Trophoblast cell (in vitro differentiated cells and primary cell): ENCODE data around the gene PDE8A.
A peak's percentile ranks its signal among the peaks of the same experiment; 100 is the strongest.

Experiments used
- DNase-seq, 2 donors: peaks; one replicate each; pipeline ENCODE4 v3.0.0-alpha.2; 2016
- H2AFZ ChIP-seq: 2 replicates; pipeline ENCODE4 v1.6.1; 2013; ENCODE audit warnings: low read length, moderate library complexity, mild to moderate bottlenecking; ENCODE audit not compliant: insufficient read depth, poor library complexity
- H2AK5ac ChIP-seq: 2 replicates; pipeline ENCODE4 v1.6.1; 2013; ENCODE audit warnings: mild to moderate bottlenecking, low read length
- H2BK120ac ChIP-seq: 2 replicates; pipeline ENCODE4 v1.6.1; 2013; ENCODE audit warnings: low read length, mild to moderate bottlenecking, moderate library complexity; ENCODE audit not compliant: insufficient read depth, poor library complexity
- H2BK12ac ChIP-seq: 2 replicates; pipeline ENCODE4 v1.6.1; 2013; ENCODE audit warnings: mild to moderate bottlenecking, low read length, moderate library complexity
- H2BK5ac ChIP-seq: 2 replicates; pipeline ENCODE4 v1.6.1; 2013; ENCODE audit warnings: low read length, low read depth, moderate library complexity, mild to moderate bottlenecking; ENCODE audit not compliant: poor library complexity
- H3K14ac ChIP-seq: 2 replicates; pipeline ENCODE4 v1.6.1; 2013; ENCODE audit warnings: mild to moderate bottlenecking, low read length
- H3K18ac ChIP-seq: 2 replicates; pipeline ENCODE4 v1.6.1; 2013; ENCODE audit warnings: mild to moderate bottlenecking, low read length
- H3K23ac ChIP-seq: 2 replicates; pipeline ENCODE4 v1.6.1; 2013; ENCODE audit warnings: low read length
- H3K27ac ChIP-seq: 2 replicates; pipeline ENCODE4 v1.5.1; 2013; ENCODE audit warnings: low read depth, mild to moderate bottlenecking, inconsistent platforms, low read length, moderate library complexity
- H3K27me3 ChIP-seq: 2 replicates; pipeline ENCODE4 v1.6.1; 2013; ENCODE audit warnings: inconsistent platforms, mild to moderate bottlenecking, low read length, moderate library complexity; ENCODE audit not compliant: insufficient read depth
- H3K36me3 ChIP-seq, 2 experiments: 1 replicate in 1 of 2; 2 replicates in 1 of 2; pipeline ENCODE4 v1.6.1; 2013; ENCODE audit warnings: low read length in 2 of 2, mild to moderate bottlenecking in 2 of 2, moderate library complexity in 1 of 2; ENCODE audit not compliant: insufficient read depth in 2 of 2, control insufficient read depth in 1 of 2
- H3K4ac ChIP-seq: 2 replicates; pipeline ENCODE4 v1.6.1; 2013; ENCODE audit warnings: low read depth, mild to moderate bottlenecking, low read length, moderate library complexity
- H3K4me1 ChIP-seq, 2 experiments: 1 replicate in 1 of 2; 2 replicates in 1 of 2; pipeline ENCODE4 v1.6.1; 2013; ENCODE audit warnings: low read length in 2 of 2, mild to moderate bottlenecking in 2 of 2, moderate library complexity in 1 of 2; ENCODE audit not compliant: insufficient read depth in 2 of 2, control insufficient read depth in 1 of 2
- H3K4me2 ChIP-seq: 2 replicates; pipeline ENCODE4 v1.6.1; 2013; ENCODE audit warnings: inconsistent platforms, mild to moderate bottlenecking, low read length, moderate library complexity
- H3K4me3 ChIP-seq: 2 replicates; pipeline ENCODE4 v1.5.1; 2013; ENCODE audit warnings: mild to moderate bottlenecking, low read depth, low read length, inconsistent platforms
- H3K79me1 ChIP-seq: one replicate; pipeline ENCODE4 v1.6.1; 2013; ENCODE audit warnings: low read length
- H3K79me2 ChIP-seq: 2 replicates; pipeline ENCODE4 v1.6.1; 2013; ENCODE audit warnings: low read length, mild to moderate bottlenecking; ENCODE audit not compliant: control insufficient read depth, insufficient read depth, poor library complexity
- H3K9ac ChIP-seq: 2 replicates; pipeline ENCODE4 v1.6.1; 2013; ENCODE audit warnings: mild to moderate bottlenecking, low read length
- H3K9me3 ChIP-seq: 2 replicates; pipeline ENCODE4 v1.6.1; 2013; ENCODE audit warnings: low read depth, mild to moderate bottlenecking, control low read depth, inconsistent platforms, low read length; ENCODE audit not compliant: insufficient read depth
- H4K12ac ChIP-seq: 2 replicates; pipeline ENCODE4 v1.6.1; 2013; ENCODE audit warnings: low read depth, mild to moderate bottlenecking, low read length, moderate library complexity
- H4K8ac ChIP-seq: 2 replicates; pipeline ENCODE4 v1.6.1; 2013; ENCODE audit warnings: low read depth, mild to moderate bottlenecking, low read length, moderate library complexity
- H4K91ac ChIP-seq: one replicate; pipeline ENCODE4 v1.6.1; 2013; ENCODE audit warnings: low read depth, mild to moderate bottlenecking, low read length, moderate library complexity
- WGBS: extraction: QIAGEN DNeasy Blood & Tissue Kit; methylation state at CpG from one replicate; pipeline ENCODE4 v1.1.7; 2013; ENCODE audit warnings: missing lambda C conversion rate; ENCODE audit not compliant: insufficient read length, insufficient coverage; ENCODE audit errors: extremely low coverage; 5-methylcytosine and 5-hydroxymethylcytosine counted together

Gene PDE8A

DNA sequence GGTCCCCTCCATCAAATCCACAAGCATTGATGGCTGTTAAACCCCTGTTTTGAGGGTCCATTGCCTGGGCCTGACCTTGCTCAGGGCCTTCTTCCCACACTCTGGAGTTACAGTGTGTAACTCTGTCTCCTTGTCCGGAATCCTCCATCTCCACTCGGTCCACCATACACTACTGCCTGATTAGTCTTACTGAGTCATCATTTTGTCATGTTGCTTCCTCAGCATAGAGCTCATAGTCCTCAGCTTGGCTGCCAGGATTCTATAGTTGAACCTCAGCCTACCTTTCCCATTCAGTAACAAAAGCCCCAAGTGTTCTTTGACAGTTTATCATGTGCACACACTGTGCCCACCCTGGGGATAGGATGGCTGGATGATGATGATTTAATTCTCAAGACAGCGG, 113.0 kb downstream of the PDE8A start:
- no peak overlapping the region for H3K18ac ChIP-seq
- H3K79me2 ChIP-seq: no peaks in the 10 kb centered on the region
- H2BK5ac ChIP-seq: no peak overlapping the region
- no peak overlapping the region for H3K4ac ChIP-seq
- H3K36me3 ChIP-seq: peaks cover 4 to 7% of the 10 kb centered on the region in 2 experiments
- no peak overlapping the region for H3K4me2 ChIP-seq
- H4K8ac ChIP-seq: no peak overlapping the region
- DNase-seq: peak in 1 of 2 donors; percentile 11
- H2AFZ ChIP-seq: no peak overlapping the region
- peak overlapping the region; percentile 25 for H3K23ac ChIP-seq
- no CpG with 5 or more reads among the region's 3 CpGs for WGBS
- H3K79me1 ChIP-seq: no peaks in the 10 kb centered on the region
- no peak overlapping the region for H3K14ac ChIP-seq
- H3K4me1 ChIP-seq: no peaks in the 10 kb centered on the region
- H3K9ac ChIP-seq: no peak overlapping the region
- no peak overlapping the region for H3K27ac ChIP-seq
- H2BK12ac ChIP-seq: no peak overlapping the region
- H3K4me3 ChIP-seq: no peak overlapping the region
- no peak overlapping the region for H4K12ac ChIP-seq
- H2AK5ac ChIP-seq: no peak overlapping the region
- no peak overlapping the region for H2BK120ac ChIP-seq
- no peaks in the 10 kb centered on the region for H3K9me3 ChIP-seq
- no peaks in the 10 kb centered on the region for H3K27me3 ChIP-seq
- no peak overlapping the region for H4K91ac ChIP-seq

DNA sequence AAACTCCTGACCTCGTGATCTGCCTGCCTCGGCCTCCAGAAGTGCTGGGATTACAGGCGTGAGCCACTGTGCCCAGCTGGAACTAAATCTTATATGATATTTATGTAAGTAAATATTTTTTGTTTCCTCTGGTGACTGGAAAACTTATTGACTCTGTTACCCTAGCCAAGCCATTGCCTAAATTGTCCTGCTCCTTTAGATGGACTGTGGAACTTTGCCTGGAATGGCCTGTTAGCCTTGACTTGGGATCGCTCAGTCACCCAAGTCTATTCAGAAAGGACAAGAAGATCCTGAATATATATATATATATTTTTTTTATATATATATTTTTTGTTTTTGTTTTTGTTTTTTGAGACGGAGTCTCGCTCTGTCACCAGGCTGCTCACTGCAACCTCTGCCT, 113.9 kb downstream of the PDE8A start:
- Histone ChIP-seq H3K9ac (no peak overlapping the region), H2BK5ac (no peak overlapping the region), H3K4me3 (no peak overlapping the region), H3K23ac (no peak overlapping the region), H3K4ac (no peak overlapping the region), H3K79me1 (no peaks in the 10 kb centered on the region), H3K9me3 (no peaks in the 10 kb centered on the region), H2AFZ (no peak overlapping the region), H2AK5ac (no peak overlapping the region), H3K18ac (no peak overlapping the region), H2BK12ac (no peak overlapping the region), H3K4me1 (peaks cover 0 to 2% of the 10 kb centered on the region in 2 experiments), H2BK120ac (no peak overlapping the region), H3K14ac (no peak overlapping the region), H3K36me3 (peaks cover 2 to 7% of the 10 kb centered on the region in 2 experiments), H4K12ac (no peak overlapping the region), H4K91ac (no peak overlapping the region), H3K79me2 (no peaks in the 10 kb centered on the region), H3K27me3 (no peaks in the 10 kb centered on the region), H3K4me2 (no peak overlapping the region), H4K8ac (no peak overlapping the region), H3K27ac (no peak overlapping the region)
- no CpG with 5 or more reads among the region's 6 CpGs for WGBS
- no peak for DNase-seq

DNA sequence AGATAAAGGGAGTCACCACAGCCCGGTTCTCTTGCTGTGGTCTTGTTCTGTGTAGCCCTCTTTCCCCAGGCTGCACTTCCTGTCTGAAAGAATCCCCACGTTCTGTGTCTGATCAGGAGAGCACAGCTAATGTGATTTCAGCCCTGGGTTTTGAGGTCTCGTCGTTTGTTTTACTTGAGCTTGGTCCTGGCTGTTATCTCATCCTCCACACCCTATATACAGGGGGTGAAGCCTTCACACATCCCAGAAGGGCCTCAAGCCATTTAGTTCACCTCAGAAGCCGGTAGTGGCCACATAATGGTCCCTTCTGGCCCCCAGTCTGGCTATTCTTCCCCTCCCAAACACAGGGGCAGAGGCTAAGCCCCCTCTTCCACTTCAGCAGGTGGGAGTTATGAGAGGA, 115.6 kb downstream of the PDE8A start:
- Histone ChIP-seq H3K79me1 (no peaks in the 10 kb centered on the region), H3K36me3 (peaks cover 2 to 6% of the 10 kb centered on the region in 2 experiments)

DNA sequence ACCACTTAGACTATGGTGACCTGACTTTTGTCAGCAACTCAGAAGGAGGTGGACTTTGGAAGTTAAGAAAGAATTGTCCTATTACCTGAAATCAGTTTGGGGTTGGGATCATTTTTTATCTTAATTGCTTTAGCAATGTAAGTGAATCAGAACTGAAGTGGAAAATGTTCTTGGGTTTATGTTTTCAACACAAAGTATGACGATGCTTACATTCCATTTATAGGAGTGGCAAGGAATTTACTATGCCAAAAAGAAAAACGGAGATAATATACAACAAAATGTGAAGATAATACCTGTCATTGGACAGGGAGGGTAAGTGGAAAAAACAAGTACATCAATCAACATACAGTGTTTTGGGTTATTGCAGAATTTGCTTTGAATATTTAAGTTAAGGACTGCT, 116.1 kb downstream of the PDE8A start:
- no peak overlapping the region for H2AFZ ChIP-seq
- no peak overlapping the region for H4K91ac ChIP-seq
- H2BK12ac ChIP-seq: no peak overlapping the region
- H2BK5ac ChIP-seq: no peak overlapping the region
- DNase-seq: peak in 1 of 2 donors; percentile 56
- H3K27me3 ChIP-seq: no peaks in the 10 kb centered on the region
- no peaks in the 10 kb centered on the region for H3K79me2 ChIP-seq
- no peak overlapping the region for H4K8ac ChIP-seq
- H3K4me3 ChIP-seq: no peak overlapping the region
- H3K9ac ChIP-seq: no peak overlapping the region
- no peak overlapping the region for H2BK120ac ChIP-seq
- peaks cover 0 to 2% of the 10 kb centered on the region in 2 experiments for H3K4me1 ChIP-seq
- no peak overlapping the region for H3K4me2 ChIP-seq
- H3K27ac ChIP-seq: no peak overlapping the region
- no peaks in the 10 kb centered on the region for H3K9me3 ChIP-seq
- H3K14ac ChIP-seq: no peak overlapping the region
- no peaks in the 10 kb centered on the region for H3K79me1 ChIP-seq
- no peak overlapping the region for H2AK5ac ChIP-seq
- no peak overlapping the region for H3K18ac ChIP-seq
- no CpG with 5 or more reads among the region's 2 CpGs for WGBS
- H3K36me3 ChIP-seq: peaks cover 0 to 2% of the 10 kb centered on the region in 2 experiments
- no peak overlapping the region for H4K12ac ChIP-seq
- no peak overlapping the region for H3K23ac ChIP-seq
- no peak overlapping the region for H3K4ac ChIP-seq

More for the DNA sequence above, 115.6 kb downstream of the PDE8A start:
- H3K9ac ChIP-seq: no peak overlapping the region
- no peak overlapping the region for H2BK12ac ChIP-seq
- no peak overlapping the region for H3K27ac ChIP-seq
- no peaks in the 10 kb centered on the region for H3K9me3 ChIP-seq
- no peak overlapping the region for H3K18ac ChIP-seq
- H2BK5ac ChIP-seq: no peak overlapping the region
- DNase-seq: no peak
- no peak overlapping the region for H3K14ac ChIP-seq
- no peak overlapping the region for H3K4me3 ChIP-seq
- WGBS: no CpG with 5 or more reads among the region's 5 CpGs
- H2BK120ac ChIP-seq: no peak overlapping the region
- H4K91ac ChIP-seq: no peak overlapping the region
- H3K79me2 ChIP-seq: no peaks in the 10 kb centered on the region
- H3K23ac ChIP-seq: no peak overlapping the region
- H2AFZ ChIP-seq: no peak overlapping the region
- no peaks in the 10 kb centered on the region for H3K27me3 ChIP-seq
- H2AK5ac ChIP-seq: no peak overlapping the region
- peaks cover 0 to 2% of the 10 kb centered on the region in 2 experiments for H3K4me1 ChIP-seq
- no peak overlapping the region for H4K12ac ChIP-seq
- no peak overlapping the region for H4K8ac ChIP-seq
- H3K4me2 ChIP-seq: no peak overlapping the region
- no peak overlapping the region for H3K4ac ChIP-seq
